ENCODE measurements around the gene CCDC6.
"Not testable (repeated sequence)": the region's sequence is repeated elsewhere in the genome, so short reads cannot be mapped to it uniquely, and the experiment has no call there.

Gene CCDC6

DNA sequence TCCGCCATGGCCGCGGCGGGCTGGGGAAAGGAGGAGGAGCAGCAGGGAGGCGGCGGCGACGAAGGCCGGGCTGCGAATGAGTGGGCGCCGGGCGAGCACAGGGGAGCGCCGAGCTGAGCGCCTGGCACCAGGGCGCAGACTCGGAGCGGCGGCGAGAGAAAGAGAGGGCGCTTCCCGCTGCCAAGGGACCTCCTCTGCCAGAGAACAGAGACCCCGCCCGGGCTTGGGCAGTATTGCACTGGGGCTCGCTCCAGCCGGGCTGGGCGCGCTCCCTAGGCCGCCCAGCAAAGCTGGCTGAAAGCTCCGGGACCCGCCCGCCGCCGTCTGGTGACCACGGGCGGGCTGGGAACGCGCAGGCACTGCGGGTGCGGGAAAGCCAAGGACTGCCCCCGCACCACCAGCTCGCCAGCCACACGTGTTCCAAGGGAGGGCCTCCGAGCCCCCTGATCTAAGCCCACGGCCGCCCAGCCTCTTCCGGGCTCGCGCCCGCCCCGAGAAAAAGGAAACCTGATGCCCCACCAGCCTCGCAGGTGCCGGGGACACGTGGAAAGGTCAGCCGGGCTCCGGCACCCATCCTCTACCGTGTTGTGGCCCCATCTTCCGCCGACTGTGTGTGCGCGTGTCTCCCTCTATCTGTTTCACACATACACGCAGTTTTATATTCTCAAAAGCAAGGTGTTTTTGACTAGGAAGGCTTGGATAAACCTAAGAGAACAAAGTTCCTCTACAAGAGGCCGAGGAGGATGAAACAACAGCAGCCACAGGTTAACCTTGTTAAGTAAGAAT is at the start of gene CCDC6:
CCDC6 (minus strand) TSS at position 140 of the 786 bp plus-strand sequence; CDS start at position 8, 132 bp downstream.
- TF ChIP-seq, protein P1, sequence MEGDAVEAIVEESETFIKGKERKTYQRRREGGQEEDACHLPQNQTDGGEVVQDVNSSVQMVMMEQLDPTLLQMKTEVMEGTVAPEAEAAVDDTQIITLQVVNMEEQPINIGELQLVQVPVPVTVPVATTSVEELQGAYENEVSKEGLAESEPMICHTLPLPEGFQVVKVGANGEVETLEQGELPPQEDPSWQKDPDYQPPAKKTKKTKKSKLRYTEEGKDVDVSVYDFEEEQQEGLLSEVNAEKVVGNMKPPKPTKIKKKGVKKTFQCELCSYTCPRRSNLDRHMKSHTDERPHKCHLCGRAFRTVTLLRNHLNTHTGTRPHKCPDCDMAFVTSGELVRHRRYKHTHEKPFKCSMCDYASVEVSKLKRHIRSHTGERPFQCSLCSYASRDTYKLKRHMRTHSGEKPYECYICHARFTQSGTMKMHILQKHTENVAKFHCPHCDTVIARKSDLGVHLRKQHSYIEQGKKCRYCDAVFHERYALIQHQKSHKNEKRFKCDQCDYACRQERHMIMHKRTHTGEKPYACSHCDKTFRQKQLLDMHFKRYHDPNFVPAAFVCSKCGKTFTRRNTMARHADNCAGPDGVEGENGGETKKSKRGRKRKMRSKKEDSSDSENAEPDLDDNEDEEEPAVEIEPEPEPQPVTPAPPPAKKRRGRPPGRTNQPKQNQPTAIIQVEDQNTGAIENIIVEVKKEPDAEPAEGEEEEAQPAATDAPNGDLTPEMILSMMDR (IDR thresholded peaks at IDR 0.05; ENCODE audit: borderline replicate concordance, insufficient read depth, low read depth, low read length): peak; percentile 76
- H3K4me3 ChIP-seq (ENCODE audit: low read depth, low read length): peak within 1 kb of the TSS; percentile 99

DNA sequence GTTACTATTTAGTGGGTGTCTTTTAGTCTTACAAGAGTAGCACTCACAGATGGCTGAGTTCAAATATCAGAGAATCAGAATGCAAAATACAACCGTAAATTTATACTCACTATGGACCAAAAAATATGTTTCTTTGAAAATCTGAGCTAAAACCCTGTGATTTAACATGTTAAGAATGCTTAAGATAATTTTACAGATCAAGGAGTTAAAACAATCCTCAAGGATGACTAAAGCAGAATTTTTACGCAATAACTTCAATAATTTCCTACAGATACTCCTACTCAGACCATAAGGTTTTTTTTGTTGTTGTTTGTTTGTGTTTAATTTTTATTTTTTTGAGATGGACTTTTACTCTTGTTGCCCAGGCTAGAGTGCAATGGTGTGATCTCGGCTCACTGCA is 47.9 kb upstream of the CCDC6 start:
- no peak overlapping the region for H3K4me3 ChIP-seq (ENCODE audit: low read depth, low read length)
- TF ChIP-seq, protein P1 (IDR thresholded peaks at IDR 0.05; ENCODE audit: borderline replicate concordance, insufficient read depth, low read depth, low read length): no peak

DNA sequence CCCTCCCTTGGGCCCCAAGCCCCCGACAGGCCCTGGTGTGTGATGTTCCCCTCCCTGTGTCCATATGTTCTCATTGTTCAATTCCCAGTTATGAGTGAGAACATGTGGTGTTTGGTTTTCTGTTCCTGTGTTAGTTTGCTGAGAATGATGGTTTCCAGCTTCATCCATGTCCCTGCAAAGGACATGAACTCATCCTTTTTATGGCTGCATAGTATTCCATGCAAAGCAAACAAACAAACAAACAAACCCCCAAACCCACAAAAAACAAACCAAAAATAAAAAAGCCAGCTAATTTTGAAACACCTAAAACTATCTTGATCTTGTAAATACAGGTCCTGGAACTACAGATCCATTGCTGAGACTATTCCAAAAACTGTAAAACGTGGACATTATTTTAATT is 47.4 kb upstream of the CCDC6 start:
- not testable (repeated sequence) for H3K4me3 ChIP-seq (ENCODE audit: low read depth, low read length)

DNA sequence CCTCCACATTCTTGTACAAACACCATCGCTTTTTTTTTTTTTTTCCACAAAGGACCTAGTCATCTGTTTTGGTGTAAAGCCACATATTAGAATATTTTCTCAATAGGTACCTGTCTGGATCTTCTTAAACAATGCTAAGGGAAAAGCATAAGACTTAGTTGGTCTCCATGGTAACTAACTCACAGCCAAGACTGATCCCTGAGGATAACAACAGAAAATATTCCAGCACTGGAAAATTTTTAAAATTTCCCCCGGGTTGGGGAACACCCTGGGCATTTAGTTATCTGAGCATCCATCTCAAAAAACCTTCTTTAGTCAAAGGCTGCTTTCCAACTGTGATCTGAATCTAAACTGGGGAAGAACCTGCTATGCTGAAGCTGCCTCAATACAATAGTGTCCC is 43.7 kb upstream of the CCDC6 start:
- no peak overlapping the region for H3K4me3 ChIP-seq (ENCODE audit: low read depth, low read length)
- TF ChIP-seq, protein P1 (IDR thresholded peaks at IDR 0.05; ENCODE audit: borderline replicate concordance, insufficient read depth, low read depth, low read length): no peak

DNA sequence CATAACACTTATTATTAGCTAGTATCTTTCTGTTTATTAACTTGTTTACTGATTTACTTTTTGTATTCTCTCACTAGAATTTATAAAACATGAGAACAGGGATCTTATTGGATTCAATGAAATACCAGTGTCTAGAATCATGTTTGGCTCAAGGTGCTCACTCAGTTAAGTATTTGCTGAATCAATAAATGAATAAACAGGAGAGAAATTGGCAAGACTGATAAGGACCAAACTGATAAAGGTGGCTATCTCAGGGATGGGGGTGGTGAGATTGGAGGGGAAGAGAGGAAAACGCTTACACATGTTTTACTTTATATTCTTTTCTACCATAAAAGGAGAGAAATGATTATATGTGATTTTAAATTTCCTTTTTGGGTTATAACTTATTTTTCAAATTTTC is 43.3 kb upstream of the CCDC6 start:
- TF ChIP-seq, protein P1 (IDR thresholded peaks at IDR 0.05; ENCODE audit: borderline replicate concordance, insufficient read depth, low read depth, low read length): no peak

DNA sequence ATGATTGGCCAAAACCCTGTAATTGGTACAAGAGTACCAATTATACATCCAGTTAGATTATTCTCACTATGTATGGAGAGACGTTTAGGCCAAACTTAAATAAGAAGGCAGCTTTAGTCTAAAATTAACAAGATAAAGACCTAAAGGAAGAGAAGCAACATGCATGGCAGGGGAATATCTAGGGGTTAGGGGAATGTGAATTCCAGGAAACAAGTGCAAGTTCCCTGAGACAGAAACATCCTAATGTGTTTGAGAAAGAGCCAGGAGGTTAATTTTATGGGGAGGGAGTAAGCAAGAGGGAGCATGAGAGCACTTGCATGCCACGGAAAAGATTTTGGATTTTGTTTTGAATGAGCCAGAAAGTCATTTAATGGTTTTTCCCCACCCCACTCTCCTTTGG is 39.6 kb upstream of the CCDC6 start:
- TF ChIP-seq, protein P1 (IDR thresholded peaks at IDR 0.05; ENCODE audit: borderline replicate concordance, insufficient read depth, low read depth, low read length): no peak
- no peak overlapping the region for H3K4me3 ChIP-seq (ENCODE audit: low read depth, low read length)

More for the DNA sequence above, 43.3 kb upstream of the CCDC6 start:
- H3K4me3 ChIP-seq (ENCODE audit: low read depth, low read length): no peak overlapping the region

DNA sequence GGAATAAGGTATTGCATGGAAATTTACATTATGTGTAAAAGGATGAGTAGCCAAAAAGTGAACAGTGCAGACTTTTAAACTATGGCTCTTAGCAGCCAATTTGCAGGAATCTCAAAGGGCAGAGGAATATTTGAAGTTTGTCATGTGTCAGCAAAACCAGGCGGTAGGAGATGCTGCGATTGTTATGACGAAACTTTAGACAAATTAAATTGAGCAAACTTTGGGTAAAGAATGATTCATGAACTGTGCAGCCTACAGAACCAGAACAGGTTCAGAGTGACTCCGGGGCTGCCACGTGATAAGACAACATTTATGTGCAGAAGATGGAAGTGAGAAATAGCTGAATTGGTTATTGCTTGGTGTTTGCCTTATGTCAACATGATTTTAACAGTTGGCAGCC is 39.2 kb upstream of the CCDC6 start:
- no peak overlapping the region for H3K4me3 ChIP-seq (ENCODE audit: low read depth, low read length)
- TF ChIP-seq, protein P1 (IDR thresholded peaks at IDR 0.05; ENCODE audit: borderline replicate concordance, insufficient read depth, low read depth, low read length): no peak

Data from GM12875 (cell line).